Suprapubic skin (tissue), 4 donors: ENCODE data around the gene TSPO2. TPM values are rescaled to one million over a fixed set of nuclear protein-coding genes. Genes with fewer than 3 reads are reported as not detected.

Experiments used
- DNase-seq, 2 donors: peaks; one replicate each; pipeline ENCODE4 v3.0.0-alpha.2; 2019; ENCODE audit warnings: low spot score in 2 of 2
- H3K27ac ChIP-seq: fragments of 200-600 bp; sonication (generic); one replicate; pipeline ENCODE4 v1.5.1; 2019
- H3K27me3 ChIP-seq: fragments of 200-600 bp; sonication (generic); one replicate; pipeline ENCODE4 v1.5.1; 2019
- H3K36me3 ChIP-seq: fragments of 200-600 bp; sonication (generic); one replicate; pipeline ENCODE4 v1.5.1; 2019
- H3K4me1 ChIP-seq: fragments of 200-600 bp; sonication (generic); one replicate; pipeline ENCODE4 v1.5.1; 2019
- H3K4me3 ChIP-seq: fragments of 200-600 bp; sonication (generic); one replicate; pipeline ENCODE4 v1.5.1; 2019; ENCODE audit warnings: mild to moderate bottlenecking
- H3K9me3 ChIP-seq: fragments of 200-600 bp; sonication (generic); one replicate; pipeline ENCODE4 v1.5.1; 2019
- CTCF ChIP-seq, 2 donors: fragments of 200-600 bp in 1 of 2; fragments of 450-650 bp in 1 of 2; sonication (generic) in 1 of 2; IDR thresholded peaks; one replicate each; pipeline ENCODE4 v1.5.1; 2016 to 2019; ENCODE audit warnings: antibody characterized with exemption in 2 of 2, mild to moderate bottlenecking in 1 of 2, moderate library complexity in 1 of 2
- EP300 ChIP-seq: sonication (generic); formaldehyde crosslinking; IDR thresholded peaks from one replicate; pipeline ENCODE4 v1.6.1; 2017; ENCODE audit warnings: antibody characterized with exemption
- POLR2A ChIP-seq, 2 donors: fragments of 450-650 bp; IDR thresholded peaks; one replicate each; pipeline ENCODE4 v1.6.1; 2017; ENCODE audit warnings: antibody characterized with exemption in 2 of 2, mild to moderate bottlenecking in 2 of 2, moderate library complexity in 2 of 2
- POLR2AphosphoS5 ChIP-seq, 3 donors: sonication (generic); formaldehyde crosslinking; IDR thresholded peaks; one replicate each; pipeline ENCODE4 v1.6.1; 2017; ENCODE audit warnings: antibody characterized with exemption in 3 of 3
- WGBS: methylation state at CpG from one replicate; pipeline ENCODE4 v1.1.5; 2018; 5-methylcytosine and 5-hydroxymethylcytosine counted together
- total RNA-seq, 4 donors: library from RNA; depleted of rRNA; stranded (reverse); fragments of >200 nt; gene quantifications; one replicate each; pipeline ENCODE4 v1.1.0, GENCODE V29; 2016

TSPO2 gene
- total RNA-seq, 4 donors from 2014 or later = not detected

- H3K27ac ChIP-seq = no peak overlapping the region
- H3K4me1 ChIP-seq = no peaks in the 10 kb centered on the region
- WGBS = 97% methylated on average over 2 of the region's 2 CpGs
- no peaks in the 10 kb centered on the region for H3K27me3 ChIP-seq
- TF ChIP-seq POLR2AphosphoS5 (IDR thresholded peaks at IDR 0.05) (no peak), EP300 (no peak), CTCF (IDR thresholded peaks at IDR 0.05) (no peak), POLR2A (IDR thresholded peaks at IDR 0.05) (no peak)
- no peaks in the 10 kb centered on the region for H3K9me3 ChIP-seq
- DNase-seq = no peak
- no peaks in the 10 kb centered on the region for H3K36me3 ChIP-seq
- H3K4me3 ChIP-seq = no peak overlapping the region
These were observed 5.0 kb downstream of the TSPO2 start for GRCh38 chr6:41047306-41047705.

GRCh38 chr6:41047745-41048732 lies 5.8 kb downstream of the TSPO2 start:
- Histone ChIP-seq H3K4me1 (no peaks in the 10 kb centered on the region), H3K9me3 (no peaks in the 10 kb centered on the region), H3K27ac (no peak overlapping the region), H3K27me3 (no peaks in the 10 kb centered on the region), H3K36me3 (no peaks in the 10 kb centered on the region), H3K4me3 (no peak overlapping the region)
- no peak for TF ChIP-seq POLR2A (IDR thresholded peaks at IDR 0.05)
- TF ChIP-seq EP300 = no peak
- TF ChIP-seq POLR2AphosphoS5 (IDR thresholded peaks at IDR 0.05) = no peak
- no peak for TF ChIP-seq CTCF (IDR thresholded peaks at IDR 0.05)
- DNase-seq = no peak
- WGBS = 76% methylated on average over 8 of the region's 9 CpGs

- no peaks in the 10 kb centered on the region for H3K4me1 ChIP-seq
- no peak for TF ChIP-seq POLR2AphosphoS5 (IDR thresholded peaks at IDR 0.05)
- no peak for TF ChIP-seq CTCF (IDR thresholded peaks at IDR 0.05)
- TF ChIP-seq EP300 = no peak
- no peak for TF ChIP-seq POLR2A (IDR thresholded peaks at IDR 0.05)
- no peaks in the 10 kb centered on the region for H3K27me3 ChIP-seq
- no peak overlapping the region for H3K4me3 ChIP-seq
- H3K27ac ChIP-seq = no peak overlapping the region
- no peak for DNase-seq
- H3K36me3 ChIP-seq = no peaks in the 10 kb centered on the region
- H3K9me3 ChIP-seq = no peaks in the 10 kb centered on the region
- WGBS = 35% methylated on average over 1 of the region's 1 CpG
These were observed 7.3 kb downstream of the TSPO2 start for GRCh38 chr6:41049521-41049920.

GRCh38 chr6:41049955-41050354 lies 7.7 kb downstream of the TSPO2 start:
- Histone ChIP-seq H3K4me3 (no peak overlapping the region), H3K4me1 (no peaks in the 10 kb centered on the region), H3K36me3 (no peaks in the 10 kb centered on the region), H3K9me3 (no peaks in the 10 kb centered on the region), H3K27me3 (no peaks in the 10 kb centered on the region), H3K27ac (no peak overlapping the region)
- TF ChIP-seq CTCF (IDR thresholded peaks at IDR 0.05) = no peak
- no peak for TF ChIP-seq POLR2A (IDR thresholded peaks at IDR 0.05)
- TF ChIP-seq POLR2AphosphoS5 (IDR thresholded peaks at IDR 0.05) = no peak
- no peak for TF ChIP-seq EP300
- no peak for DNase-seq
- 79% methylated on average over 7 of the region's 7 CpGs for WGBS

- Histone ChIP-seq H3K9me3 (no peaks in the 10 kb centered on the region), H3K27ac (no peak overlapping the region), H3K27me3 (no peaks in the 10 kb centered on the region), H3K36me3 (no peaks in the 10 kb centered on the region), H3K4me1 (no peaks in the 10 kb centered on the region), H3K4me3 (no peak overlapping the region)
- no peak for DNase-seq
- 82% methylated on average over 3 of the region's 3 CpGs for WGBS
- TF ChIP-seq POLR2A (IDR thresholded peaks at IDR 0.05) (no peak), CTCF (IDR thresholded peaks at IDR 0.05) (no peak), EP300 (no peak), POLR2AphosphoS5 (IDR thresholded peaks at IDR 0.05) (no peak)
These were observed 8.3 kb downstream of the TSPO2 start for GRCh38 chr6:41050536-41050935.
